Ecto neural progenitor cell (in vitro differentiated cells): ENCODE results near the gene ZNF446.
"Not testable (repeated sequence)": the region's sequence is repeated elsewhere in the genome, so short reads cannot be mapped to it uniquely, and the experiment has no call there.

Experiments used
- DNase-seq: peaks from one replicate; pipeline ENCODE4 v3.0.0-alpha.2; 2018; ENCODE audit warnings: low spot score

Gene ZNF446

DNA sequence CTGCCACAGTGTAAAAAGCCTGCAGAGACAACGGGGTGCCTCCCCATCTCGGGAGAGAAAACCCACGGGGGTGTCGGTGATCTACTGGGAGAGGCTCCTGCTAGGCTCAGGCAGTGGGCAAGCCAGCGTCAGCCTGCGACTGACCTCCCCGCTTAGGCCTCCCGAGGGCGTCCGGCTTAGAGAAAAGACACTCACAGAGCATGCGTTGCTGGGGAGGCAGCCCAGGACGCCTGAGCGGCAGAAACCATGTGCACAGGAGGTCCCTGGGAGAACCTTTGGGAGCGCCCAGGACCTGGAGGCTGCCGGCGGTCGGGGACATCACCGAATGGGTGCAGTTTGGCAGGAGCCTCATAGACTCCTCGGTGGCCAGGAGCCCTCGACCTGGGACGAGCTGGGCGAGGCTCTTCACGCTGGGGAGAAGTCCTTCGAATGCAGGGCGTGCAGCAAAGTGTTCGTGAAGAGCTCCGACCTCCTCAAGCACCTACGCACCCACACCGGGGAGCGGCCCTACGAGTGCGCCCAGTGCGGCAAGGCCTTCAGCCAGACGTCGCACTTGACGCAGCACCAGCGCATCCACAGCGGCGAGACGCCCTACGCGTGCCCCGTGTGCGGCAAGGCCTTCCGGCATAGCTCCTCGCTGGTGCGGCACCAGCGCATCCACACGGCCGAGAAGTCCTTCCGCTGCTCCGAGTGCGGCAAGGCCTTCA is 5.2 kb upstream of the ZNF446 start:
- not testable (repeated sequence) for DNase-seq

- DNase-seq = no peak
Observed at GRCh38 chr19:58471736-58472135, 4.4 kb upstream of the ZNF446 start.

- no peak for DNase-seq
Observed at GRCh38 chr19:58473775-58474174, 2.4 kb upstream of the ZNF446 start.

- DNase-seq = no peak
Observed at GRCh38 chr19:58474291-58474996, 1.7 kb upstream of the ZNF446 start.

DNA sequence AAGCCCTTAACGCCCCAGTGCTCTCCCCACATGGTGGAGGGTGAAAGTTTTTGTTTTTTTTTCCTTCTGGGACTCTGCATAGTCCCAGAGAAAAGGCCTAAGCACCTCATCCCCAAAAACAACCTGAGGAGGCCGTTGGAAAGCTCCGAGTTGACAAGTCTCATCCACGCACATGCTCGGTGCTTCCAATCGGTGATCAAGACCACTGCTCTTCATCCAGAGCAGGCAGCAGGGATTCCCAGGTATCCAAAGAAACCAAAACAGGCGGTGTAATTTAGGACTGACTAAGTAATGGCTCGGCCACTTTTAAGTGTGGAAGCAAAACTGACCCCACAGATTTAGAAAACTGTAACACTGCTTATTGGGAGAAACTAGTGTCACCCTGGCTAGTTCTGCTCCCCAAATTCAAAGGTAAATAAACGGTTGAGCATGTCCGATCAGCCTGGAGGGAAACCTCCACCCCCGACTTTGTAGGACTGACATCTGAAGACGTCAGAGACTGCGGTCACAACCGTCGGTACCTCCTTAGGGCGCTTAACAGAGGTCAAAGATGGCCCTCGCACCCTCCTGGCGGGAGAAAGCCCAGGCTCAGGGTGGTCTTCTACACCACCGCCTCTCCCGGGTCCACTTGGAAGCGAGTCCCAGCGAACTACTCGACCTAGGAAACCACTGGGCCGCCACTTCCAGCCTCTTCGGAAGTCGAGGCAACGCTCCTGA is 997 bp upstream of the ZNF446 start:
- no peak for DNase-seq

- no peak for DNase-seq
Observed at GRCh38 chr19:58476498-58477015, 405 bp downstream of the ZNF446 start.

DNA sequence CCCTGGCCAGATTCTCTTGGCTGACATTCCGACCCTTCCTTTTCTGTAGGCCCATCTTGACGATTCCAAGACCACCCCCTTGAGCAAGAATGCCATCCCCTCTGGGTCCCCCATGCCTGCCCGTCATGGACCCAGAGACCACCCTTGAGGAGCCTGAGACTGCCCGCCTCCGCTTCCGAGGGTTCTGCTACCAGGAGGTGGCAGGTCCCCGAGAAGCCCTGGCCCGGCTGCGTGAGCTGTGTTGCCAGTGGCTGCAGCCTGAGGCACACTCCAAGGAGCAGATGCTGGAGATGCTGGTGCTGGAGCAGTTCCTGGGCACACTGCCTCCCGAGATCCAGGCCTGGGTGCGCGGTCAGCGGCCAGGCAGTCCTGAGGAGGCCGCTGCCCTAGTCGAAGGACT is 978 bp downstream of the ZNF446 start:
- DNase-seq = no peak

- DNase-seq = no peak
Observed at GRCh38 chr19:58477871-58478270, 1.7 kb downstream of the ZNF446 start.

DNA sequence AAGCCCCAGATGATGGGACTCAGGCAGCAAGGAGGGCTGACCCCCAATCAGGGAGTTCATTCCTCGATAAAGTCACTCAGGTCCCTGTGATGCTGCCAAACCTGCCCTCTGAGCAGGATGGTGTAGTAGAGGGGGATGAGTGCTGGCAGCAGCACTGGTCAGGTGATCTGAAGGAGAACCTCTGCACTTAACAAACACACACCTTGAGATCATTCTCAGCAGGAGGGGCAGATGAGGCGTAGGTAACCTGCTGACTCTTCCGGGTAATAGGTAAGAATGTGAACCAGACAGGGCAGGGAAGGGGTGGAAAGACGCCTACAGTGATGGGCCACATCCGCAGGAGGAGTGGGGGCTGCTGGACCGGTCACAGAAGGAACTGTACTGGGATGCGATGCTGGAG is 3.2 kb downstream of the ZNF446 start:
- DNase-seq = no peak

DNA sequence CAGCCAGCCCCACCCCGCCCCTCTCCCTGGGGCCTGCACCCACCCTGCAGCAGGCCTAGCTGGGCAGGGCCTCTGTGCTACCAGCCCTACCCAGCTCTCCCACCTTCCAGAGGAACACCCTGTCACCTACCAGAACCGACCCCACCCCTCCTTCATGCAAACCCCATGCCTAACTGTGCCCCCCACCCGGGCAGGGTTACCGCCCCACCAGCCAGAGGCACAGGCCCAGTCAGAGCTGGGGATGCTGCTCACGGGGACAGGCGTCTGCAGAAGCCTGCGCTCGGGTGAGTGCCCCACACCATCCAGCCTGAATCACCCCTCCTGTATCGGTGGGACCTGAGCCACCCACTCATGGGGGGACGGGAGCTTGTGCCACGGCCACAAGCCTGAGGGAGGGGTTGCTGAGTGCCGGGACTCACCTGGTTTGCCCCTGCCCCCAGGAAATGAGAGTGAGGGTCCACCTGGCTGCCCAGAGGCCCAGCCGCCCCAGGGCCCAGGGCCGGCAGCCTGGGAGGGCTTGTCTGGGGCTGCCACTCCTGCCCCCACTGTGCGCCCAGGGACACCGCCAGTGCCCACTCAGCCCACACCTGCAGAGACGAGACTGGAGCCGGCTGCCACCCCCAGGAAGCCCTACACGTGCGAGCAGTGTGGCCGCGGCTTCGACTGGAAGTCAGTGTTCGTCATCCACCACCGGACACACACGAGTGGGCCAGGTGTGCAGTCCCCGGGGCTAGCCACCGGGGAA is 3.8 kb downstream of the ZNF446 start:
- DNase-seq = no peak

GRCh38 chr19:58480481-58480830 is 4.3 kb downstream of the ZNF446 start:
- no peak for DNase-seq

DNA sequence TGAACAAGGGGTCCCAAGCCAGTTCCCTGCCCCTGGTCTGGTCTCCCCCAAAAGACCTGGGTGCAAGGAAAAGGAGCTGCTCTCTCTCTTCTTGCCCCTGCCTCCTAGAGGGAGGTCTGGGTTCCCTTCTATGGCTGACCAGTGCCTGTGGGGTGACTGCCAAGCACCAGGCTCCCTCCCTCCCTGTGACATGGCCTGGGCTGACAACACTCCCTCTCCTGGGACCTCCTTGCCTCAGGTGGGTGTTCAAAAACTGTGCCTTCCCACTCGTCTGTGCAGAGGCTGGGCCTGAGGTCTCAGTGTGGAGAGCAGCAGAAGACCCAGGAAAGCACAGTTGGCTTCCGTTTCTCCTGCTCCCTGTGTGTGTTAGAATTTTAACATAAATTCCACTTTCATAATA is 4.7 kb downstream of the ZNF446 start:
- no peak for DNase-seq

DNA sequence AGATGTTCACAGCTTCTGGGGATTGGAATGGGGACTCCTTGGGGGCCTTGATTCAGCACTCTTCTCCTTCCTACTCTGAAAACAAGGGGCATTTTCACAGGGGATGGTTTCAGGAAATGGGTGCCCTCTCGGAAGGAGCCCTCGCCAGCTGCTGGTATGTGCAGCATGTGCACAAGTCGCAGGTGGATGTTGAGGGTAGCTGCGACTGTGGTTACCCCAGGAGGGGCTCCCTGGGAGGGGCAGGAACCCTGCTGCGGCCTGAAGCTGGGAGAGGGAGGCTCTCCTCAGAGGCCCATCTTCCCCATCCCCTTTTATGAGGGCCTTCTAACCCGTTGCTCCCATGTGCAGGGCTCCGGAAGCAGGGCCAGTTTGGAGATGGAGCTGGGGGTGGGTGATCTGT is 6.2 kb downstream of the ZNF446 start:
- no peak for DNase-seq

DNA sequence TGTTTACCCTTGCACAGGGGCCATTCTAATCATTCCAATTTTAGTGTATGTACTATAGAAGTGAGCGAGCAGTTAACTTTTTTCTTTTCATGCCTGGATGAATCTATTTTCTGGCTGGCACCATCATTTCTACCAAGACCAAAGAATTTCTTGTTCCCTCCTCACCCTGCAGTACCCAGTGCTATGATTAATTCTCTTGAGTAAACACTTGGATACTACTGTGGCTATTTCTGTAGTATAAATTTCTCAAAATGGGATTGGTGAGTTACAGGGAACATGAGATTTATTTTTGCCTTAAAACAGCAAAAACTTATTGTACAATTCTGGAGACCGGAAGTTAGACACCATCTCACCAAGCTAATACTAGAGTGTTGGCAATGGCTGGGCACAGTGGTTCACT is 7.6 kb downstream of the ZNF446 start:
- no peak for DNase-seq

DNA sequence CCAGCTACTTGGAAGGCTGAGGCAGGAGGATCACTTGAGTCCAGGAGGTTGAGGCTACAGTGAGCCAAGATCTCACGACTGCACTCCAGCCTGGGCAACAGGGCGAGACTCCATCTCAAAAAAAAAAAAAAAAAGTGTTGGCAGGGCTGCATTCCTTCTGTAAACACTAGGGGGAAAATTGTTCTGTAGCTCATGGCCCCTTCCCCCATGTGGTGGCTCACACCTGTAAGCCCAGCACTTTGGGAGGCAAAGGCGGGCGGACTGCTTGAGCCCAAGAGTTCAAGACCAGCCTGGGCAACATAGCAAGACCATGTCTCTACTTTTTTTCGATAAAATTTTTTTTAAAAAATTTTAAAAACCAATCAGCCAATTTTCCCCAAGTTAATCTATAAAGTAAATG is 8.2 kb downstream of the ZNF446 start:
- DNase-seq = not testable (repeated sequence)

- DNase-seq = no peak
Observed at GRCh38 chr19:58491393-58491792, 15.2 kb downstream of the ZNF446 start.

DNA sequence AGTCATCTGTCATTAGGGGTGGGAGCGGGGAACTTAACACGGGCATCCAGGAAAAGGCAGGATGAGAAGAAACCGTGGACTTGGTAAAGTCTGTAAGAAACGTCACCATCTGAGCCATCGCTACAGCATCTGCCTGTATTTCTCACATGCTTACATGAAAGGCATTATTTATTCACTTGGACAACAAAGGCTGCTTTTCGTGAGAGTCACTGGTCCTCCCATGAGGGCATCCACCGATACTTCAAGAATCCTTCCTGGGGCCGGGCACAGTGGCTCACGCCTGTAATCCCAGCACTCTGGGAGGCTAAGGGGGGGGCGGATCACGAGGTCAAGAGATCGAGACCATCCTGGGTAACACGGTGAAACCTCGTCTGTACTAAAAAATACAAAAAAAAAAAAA is 16.1 kb downstream of the ZNF446 start:
- DNase-seq = no peak

DNA sequence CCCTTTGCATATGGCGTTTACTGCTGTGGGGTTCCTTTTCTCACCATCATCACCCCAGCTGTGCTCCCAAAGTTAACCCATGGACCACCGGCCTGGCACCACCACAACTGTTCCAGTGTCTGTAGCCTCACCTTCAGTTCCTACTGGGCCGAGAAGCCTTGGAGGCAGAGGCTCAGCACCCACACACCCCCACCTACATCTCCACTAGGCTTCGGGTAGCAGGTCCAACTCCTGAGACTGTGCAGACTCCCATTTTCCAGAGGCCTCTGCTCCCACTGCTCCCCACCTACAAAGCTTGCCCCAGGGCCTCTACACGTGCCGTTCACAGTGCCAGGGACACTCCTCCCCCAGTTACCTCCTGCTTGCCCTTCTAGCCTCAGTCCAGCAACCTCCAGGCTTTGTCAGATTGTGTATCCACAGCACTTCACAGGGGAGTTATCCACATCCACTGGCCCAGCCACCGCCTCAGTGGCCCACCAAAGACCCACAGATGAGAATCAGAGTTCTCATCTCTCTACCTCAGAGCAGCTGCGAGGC is 21.6 kb downstream of the ZNF446 start:
- DNase-seq = peak; percentile 39

DNA sequence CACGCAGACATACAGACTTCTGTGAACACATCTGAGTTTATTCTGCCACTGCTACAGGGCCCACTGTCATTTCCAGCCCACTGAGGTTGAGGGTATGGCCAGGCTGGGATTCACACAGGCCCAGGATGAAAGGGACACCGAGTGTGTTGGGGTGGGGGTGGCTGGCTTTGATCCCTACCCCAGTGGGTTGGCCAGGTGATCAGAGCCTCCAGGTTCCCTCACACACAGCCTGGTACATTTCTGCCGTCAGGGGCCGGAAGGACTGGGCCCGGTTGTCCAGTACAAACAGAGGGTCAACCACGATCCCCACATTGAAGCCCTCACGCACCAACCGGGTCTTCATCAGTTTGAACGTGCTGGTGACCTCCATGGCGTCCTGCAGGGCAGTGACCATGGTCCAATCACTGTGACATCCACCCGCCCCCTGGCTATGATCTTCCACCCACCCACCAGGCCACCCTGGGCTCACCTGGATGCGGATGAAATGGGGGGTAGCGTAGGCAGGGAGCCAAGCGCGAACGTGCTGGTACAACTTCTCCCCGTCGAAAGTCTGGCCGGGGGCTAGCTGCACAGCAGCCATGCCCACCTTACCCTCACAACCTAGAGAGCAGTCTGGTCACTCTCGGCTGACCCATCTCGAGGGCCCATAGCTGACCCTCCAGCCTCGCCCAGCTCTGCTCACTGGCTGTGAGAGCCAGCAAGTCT is 22.3 kb downstream of the ZNF446 start:
- DNase-seq = peak; percentile 44

DNA sequence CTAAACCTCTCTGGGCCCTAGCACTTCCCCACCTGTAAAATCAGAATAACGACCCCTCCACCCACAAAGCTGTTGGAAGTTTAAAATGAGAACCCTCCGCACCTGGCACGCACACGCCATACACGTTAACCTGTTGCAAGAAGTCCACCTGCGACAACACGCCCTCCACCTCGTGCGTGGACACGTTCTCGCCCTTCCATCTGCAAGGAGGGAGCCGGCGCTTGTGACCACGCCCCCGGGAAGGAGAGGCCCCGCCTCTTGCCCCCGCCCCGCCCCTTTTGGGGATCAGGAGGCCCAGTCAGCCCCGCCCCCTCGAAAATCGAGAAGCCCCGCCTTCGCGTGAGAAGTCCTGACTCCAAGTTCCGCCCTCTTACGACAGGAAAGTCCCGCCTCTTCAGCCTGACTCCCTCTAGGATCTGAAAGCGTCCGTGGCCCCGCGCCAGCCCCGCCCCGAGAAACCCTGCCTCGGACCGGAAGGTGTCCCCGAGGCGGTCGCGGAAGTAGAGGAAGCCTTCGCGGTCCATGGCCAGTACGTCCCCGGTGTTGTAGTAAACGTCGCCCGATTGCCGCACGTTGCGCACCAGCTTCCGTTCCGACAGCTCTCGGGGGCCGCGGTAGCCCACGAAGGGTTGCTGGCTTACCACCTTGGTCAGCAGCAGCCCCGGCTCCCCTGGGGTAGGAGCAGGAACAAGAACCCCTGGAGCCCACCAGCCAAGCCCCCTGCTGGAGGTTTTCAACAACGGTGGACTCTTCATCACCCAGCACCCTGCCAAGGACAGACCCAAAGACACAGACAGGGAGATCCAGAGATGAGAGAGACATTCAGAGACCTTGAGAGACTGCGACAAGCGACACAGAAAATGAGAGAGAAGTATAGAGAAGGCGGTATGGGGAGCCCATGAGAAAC is 23.1 kb downstream of the ZNF446 start:
- peak; percentile 99 for DNase-seq
